ENCODE data around the gene PRKACA.
A peak's percentile ranks its signal among the peaks of the same experiment; 100 is the strongest.

The PRKACA gene

GRCh38 chr19:14119644-14120496, 2.3 kb upstream of the PRKACA start:
- DNase-seq = no peak
- in situ Hi-C loops (cut with HindIII; ENCODE audit: low pct_ligation_motif_present, low pct_unique_long_range_greater_than_20kb, low sequenced_read_pairs) = no loop called here

- in situ Hi-C loops (cut with HindIII; ENCODE audit: low pct_ligation_motif_present, low pct_unique_long_range_greater_than_20kb, low sequenced_read_pairs) = no loop called here
- DNase-seq = no peak
These were observed 1.6 kb upstream of the PRKACA start for GRCh38 chr19:14119146-14119545.

- peak; percentile 34 for DNase-seq
These were observed 846 bp upstream of the PRKACA start for GRCh38 chr19:14118165-14119051.

GRCh38 chr19:14116918-14117578, 514 bp downstream of the PRKACA start:
- in situ Hi-C loops (cut with HindIII; ENCODE audit: low pct_ligation_motif_present, low pct_unique_long_range_greater_than_20kb, low sequenced_read_pairs) = no loop called here

More at GRCh38 chr19:14118165-14119051, 846 bp upstream of the PRKACA start:
- in situ Hi-C loops (cut with HindIII; ENCODE audit: low pct_ligation_motif_present, low pct_unique_long_range_greater_than_20kb, low sequenced_read_pairs) = no loop called here

GRCh38 chr19:14116525-14116917, 1.0 kb downstream of the PRKACA start:
- no peak for DNase-seq
- in situ Hi-C loops (cut with HindIII; ENCODE audit: low pct_ligation_motif_present, low pct_unique_long_range_greater_than_20kb, low sequenced_read_pairs) = no loop called here

More at GRCh38 chr19:14116918-14117578, 514 bp downstream of the PRKACA start:
- DNase-seq = no peak

GRCh38 chr19:14115756-14116155, 1.8 kb downstream of the PRKACA start:
- in situ Hi-C loops (cut with HindIII; ENCODE audit: low pct_ligation_motif_present, low pct_unique_long_range_greater_than_20kb, low sequenced_read_pairs) = no loop called here
- DNase-seq = no peak

- in situ Hi-C loops (cut with HindIII; ENCODE audit: low pct_ligation_motif_present, low pct_unique_long_range_greater_than_20kb, low sequenced_read_pairs) = no loop called here
- DNase-seq = peak; percentile 40
These were observed 2.7 kb downstream of the PRKACA start for GRCh38 chr19:14114854-14115253.

- DNase-seq = no peak
- in situ Hi-C loops (cut with HindIII; ENCODE audit: low pct_ligation_motif_present, low pct_unique_long_range_greater_than_20kb, low sequenced_read_pairs) = no loop called here
These were observed 3.1 kb downstream of the PRKACA start for GRCh38 chr19:14114439-14114838.

GRCh38 chr19:14113762-14114414, 3.7 kb downstream of the PRKACA start:
- in situ Hi-C loops (cut with HindIII; ENCODE audit: low pct_ligation_motif_present, low pct_unique_long_range_greater_than_20kb, low sequenced_read_pairs) = no loop called here
- DNase-seq = no peak

GRCh38 chr19:14112809-14113385, 4.7 kb downstream of the PRKACA start:
- DNase-seq = no peak
- in situ Hi-C loops (cut with HindIII; ENCODE audit: low pct_ligation_motif_present, low pct_unique_long_range_greater_than_20kb, low sequenced_read_pairs) = no loop called here

- in situ Hi-C loops (cut with HindIII; ENCODE audit: low pct_ligation_motif_present, low pct_unique_long_range_greater_than_20kb, low sequenced_read_pairs) = no loop called here
- no peak for DNase-seq
These were observed 5.3 kb downstream of the PRKACA start for GRCh38 chr19:14112051-14112808.

GRCh38 chr19:14111486-14111885, 6.1 kb downstream of the PRKACA start:
- in situ Hi-C loops (cut with HindIII; ENCODE audit: low pct_ligation_motif_present, low pct_unique_long_range_greater_than_20kb, low sequenced_read_pairs) = no loop called here
- no peak for DNase-seq

GRCh38 chr19:14110650-14111049, 6.9 kb downstream of the PRKACA start:
- in situ Hi-C loops (cut with HindIII; ENCODE audit: low pct_ligation_motif_present, low pct_unique_long_range_greater_than_20kb, low sequenced_read_pairs) = no loop called here

GRCh38 chr19:14107581-14108461, 9.7 kb downstream of the PRKACA start:
- DNase-seq = no peak
- in situ Hi-C loops (cut with HindIII; ENCODE audit: low pct_ligation_motif_present, low pct_unique_long_range_greater_than_20kb, low sequenced_read_pairs) = no loop called here

More at GRCh38 chr19:14110650-14111049, 6.9 kb downstream of the PRKACA start:
- no peak for DNase-seq

GRCh38 chr19:14106840-14107239, 10.7 kb downstream of the PRKACA start:
- in situ Hi-C loops (cut with HindIII; ENCODE audit: low pct_ligation_motif_present, low pct_unique_long_range_greater_than_20kb, low sequenced_read_pairs) = no loop called here
- DNase-seq = no peak

- in situ Hi-C loops (cut with HindIII; ENCODE audit: low pct_ligation_motif_present, low pct_unique_long_range_greater_than_20kb, low sequenced_read_pairs) = no loop called here
These were observed 11.9 kb downstream of the PRKACA start for GRCh38 chr19:14105680-14106079.

GRCh38 chr19:14103310-14103709, 14.3 kb downstream of the PRKACA start:
- no peak for DNase-seq

More at GRCh38 chr19:14105680-14106079, 11.9 kb downstream of the PRKACA start:
- DNase-seq = no peak

More at GRCh38 chr19:14103310-14103709, 14.3 kb downstream of the PRKACA start:
- in situ Hi-C loops (cut with HindIII; ENCODE audit: low pct_ligation_motif_present, low pct_unique_long_range_greater_than_20kb, low sequenced_read_pairs) = no loop called here

Data from ACHN (cell line).